HEK293 (cell line): ENCODE results near the gene PREX1.

Experiments used
- CTCF ChIA-PET: fragments of 350-600 bp; formaldehyde crosslinking; extraction: SDS; loops from one replicate; lab custom pipeline; 2021; ENCODE audit warnings: antibody characterized with exemption; lab: Yijun Ruan, JAX
- POLR2A ChIA-PET: fragments of 300-600 bp; formaldehyde crosslinking; extraction: SDS; loops from one replicate; lab custom pipeline; 2020; ENCODE audit warnings: antibody characterized with exemption, inconsistent platforms; lab: Yijun Ruan, JAX
- H3K27ac ChIP-seq: fragments of 200-500 bp; sonication (Bioruptor generic); 2 replicates; pipeline ENCODE4 v1.5.1; 2014; ENCODE audit warnings: low read depth, low read length, control low read depth, inconsistent platforms; ENCODE audit errors: extremely low read depth
- H3K36me3 ChIP-seq, 2 experiments: fragments of 200-500 bp in 1 of 2; sonication (Bioruptor generic) in 1 of 2; 1 replicate in 1 of 2; 2 replicates in 1 of 2; pipeline ENCODE4 v1.5.1; 2014 to 2017; ENCODE audit warnings: inconsistent platforms in 2 of 2, low read length in 2 of 2; ENCODE audit not compliant: control insufficient read depth in 2 of 2, insufficient read depth in 1 of 2
- H3K4me1 ChIP-seq: fragments of 200-500 bp; sonication (Bioruptor generic); 2 replicates; pipeline ENCODE4 v1.5.1; 2014; ENCODE audit warnings: mild to moderate bottlenecking, low read length, inconsistent platforms; ENCODE audit not compliant: control insufficient read depth, insufficient read depth
- H3K4me3 ChIP-seq: 2 replicates; pipeline ENCODE4 v1.5.1; 2011; ENCODE audit warnings: low read depth, mild to moderate bottlenecking, control low read depth, low read length, moderate library complexity
- H3K9me3 ChIP-seq: fragments of 200-500 bp; sonication (Bioruptor generic); 2 replicates; pipeline ENCODE4 v1.5.1; 2014; ENCODE audit warnings: low read depth, low read length, inconsistent platforms; ENCODE audit not compliant: control insufficient read depth, insufficient read depth
- BCL11B ChIP-seq: fragments of 450-650 bp; formaldehyde crosslinking; IDR thresholded peaks from 2 replicates; pipeline ENCODE4 v1.5.1; 2016; ENCODE audit warnings: low read depth, missing biosample characterization, missing genetic modification characterization
- ZBTB20 ChIP-seq: fragments of 450-650 bp; formaldehyde crosslinking; IDR thresholded peaks from 2 replicates; pipeline ENCODE4 v1.5.1; 2016; ENCODE audit warnings: missing biosample characterization, missing genetic modification characterization
- ZBTB8A ChIP-seq: fragments of 450-650 bp; formaldehyde crosslinking; IDR thresholded peaks from 2 replicates; pipeline ENCODE4 v1.5.1; 2016; ENCODE audit warnings: missing biosample characterization, missing genetic modification characterization
- ZIC2 ChIP-seq: fragments of 450-650 bp; formaldehyde crosslinking; IDR thresholded peaks from 2 replicates; pipeline ENCODE4 v1.5.1; 2016; ENCODE audit warnings: missing biosample characterization, missing genetic modification characterization
- ZNF169 ChIP-seq: fragments of 450-650 bp; formaldehyde crosslinking; IDR thresholded peaks from 2 replicates; pipeline ENCODE4 v1.5.1; 2016; ENCODE audit warnings: missing biosample characterization, missing genetic modification characterization
- ZNF24 ChIP-seq: fragments of 450-650 bp; formaldehyde crosslinking; IDR thresholded peaks from 2 replicates; pipeline ENCODE4 v1.5.1; 2016; ENCODE audit warnings: missing biosample characterization, missing genetic modification characterization
- ZNF248 ChIP-seq: fragments of 450-650 bp; formaldehyde crosslinking; IDR thresholded peaks from 2 replicates; pipeline ENCODE4 v1.5.1; 2017; ENCODE audit warnings: missing biosample characterization, missing genetic modification characterization
- ZNF530 ChIP-seq: fragments of 450-650 bp; formaldehyde crosslinking; IDR thresholded peaks from 2 replicates; pipeline ENCODE4 v1.5.1; 2016; ENCODE audit warnings: low read depth, missing biosample characterization, missing genetic modification characterization
- ZNF777 ChIP-seq: fragments of 450-650 bp; formaldehyde crosslinking; IDR thresholded peaks from 2 replicates; pipeline ENCODE4 v1.5.1; 2017; ENCODE audit warnings: missing biosample characterization, missing genetic modification characterization, borderline replicate concordance
- TF ChIP-seq, protein P1 (sequence below): fragments of 450-650 bp; formaldehyde crosslinking; IDR thresholded peaks from 2 replicates; pipeline ENCODE4 v1.5.1; 2016; ENCODE audit warnings: missing biosample characterization, missing genetic modification characterization
- TF ChIP-seq, protein P2 (sequence below): fragments of 450-650 bp; formaldehyde crosslinking; IDR thresholded peaks from 2 replicates; pipeline ENCODE4; 2016; ENCODE audit warnings: missing biosample characterization, missing genetic modification characterization
- TF ChIP-seq, protein P3 (sequence below): fragments of 450-650 bp; formaldehyde crosslinking; conservative IDR thresholded peaks from 2 replicates; pipeline ENCODE4 v1.5.1; 2016; ENCODE audit warnings: low read depth, missing biosample characterization, missing genetic modification characterization

The PREX1 gene

DNA sequence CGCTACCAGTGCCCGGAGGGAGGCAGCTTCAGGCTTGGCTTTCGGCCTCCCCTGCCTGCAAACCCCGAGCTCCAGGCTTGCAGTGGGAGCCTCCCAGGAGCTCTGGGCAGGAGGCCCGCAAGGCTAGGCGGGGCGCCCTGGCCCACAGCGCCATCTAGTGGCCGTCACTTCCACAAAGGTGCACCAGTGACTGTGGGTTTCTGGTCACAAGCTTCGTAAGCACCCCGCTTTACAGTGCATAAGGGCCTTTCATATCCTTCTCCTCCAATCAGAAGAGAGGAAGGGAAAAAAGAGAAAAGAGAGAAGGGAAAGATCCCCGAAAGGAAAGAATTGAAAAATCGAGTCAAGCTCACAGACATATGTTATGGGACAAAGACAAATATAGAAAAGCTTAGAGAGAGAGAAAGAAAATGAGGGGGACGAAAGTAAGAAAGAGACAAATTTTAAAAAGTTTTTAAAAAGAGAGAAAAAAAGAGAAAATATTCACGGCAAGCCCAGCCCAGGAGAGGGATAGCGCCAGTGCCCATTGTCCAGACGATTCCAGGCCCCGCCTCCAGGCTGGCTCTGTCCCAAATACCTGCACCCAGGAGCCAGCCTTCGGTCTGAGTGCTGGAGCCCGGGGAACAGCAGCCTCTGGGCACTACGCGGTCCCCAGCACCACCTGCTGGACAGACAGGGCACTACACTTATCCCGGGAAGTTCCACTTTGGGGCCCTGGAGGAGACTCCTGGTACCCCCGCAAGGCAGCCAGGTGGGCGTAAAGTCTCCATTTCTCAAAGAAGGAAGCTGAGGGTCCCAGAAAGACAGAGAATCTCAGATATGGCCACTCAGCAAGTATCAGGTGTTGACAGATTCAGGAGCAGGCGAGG is 207.1 kb downstream of the PREX1 start (continued):
- TF ChIP-seq ZNF530 (tag by site-specific recombination): no peak

DNA sequence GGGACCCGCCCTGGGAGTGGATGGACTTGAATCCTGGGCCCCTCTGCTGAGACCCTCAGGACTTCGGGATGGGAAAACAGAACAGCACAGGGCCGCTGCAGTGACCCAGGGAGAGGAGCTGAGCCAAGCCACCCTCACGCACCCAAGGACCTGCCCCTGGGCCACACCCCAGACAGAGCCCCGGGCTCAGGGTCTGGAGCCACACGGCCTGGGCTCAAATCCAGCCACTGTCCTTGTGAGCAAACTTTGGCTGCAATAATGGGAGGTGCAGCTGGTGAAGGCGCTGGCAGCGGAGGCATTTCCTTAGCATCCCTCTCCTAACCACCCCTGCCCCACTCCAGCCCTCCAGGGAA is 207.7 kb downstream of the PREX1 start:
- CTCF ChIA-PET: interaction anchor here (0.6 to 3.1 kb wide), 131 partner anchors 9 to 1415 kb away, joined by 3 to 50 read pairs (median 4); partner anchors contain the start of gene NCOA3
- H3K36me3 ChIP-seq: no peaks in the 10 kb centered on the region
- H3K4me3 ChIP-seq: no peak overlapping the region
- no peaks in the 10 kb centered on the region for H3K4me1 ChIP-seq
- H3K27ac ChIP-seq: no peak overlapping the region
- TF ChIP-seq ZBTB20 (peak; percentile 40), ZNF169 (no peak)
- H3K9me3 ChIP-seq: no peaks in the 10 kb centered on the region
- POLR2A ChIA-PET: interaction anchor here (1.0 kb wide), 2 partner anchors 325 to 956 kb away, joined by 3 to 7 read pairs; no protein-coding TSS in a partner anchor

DNA sequence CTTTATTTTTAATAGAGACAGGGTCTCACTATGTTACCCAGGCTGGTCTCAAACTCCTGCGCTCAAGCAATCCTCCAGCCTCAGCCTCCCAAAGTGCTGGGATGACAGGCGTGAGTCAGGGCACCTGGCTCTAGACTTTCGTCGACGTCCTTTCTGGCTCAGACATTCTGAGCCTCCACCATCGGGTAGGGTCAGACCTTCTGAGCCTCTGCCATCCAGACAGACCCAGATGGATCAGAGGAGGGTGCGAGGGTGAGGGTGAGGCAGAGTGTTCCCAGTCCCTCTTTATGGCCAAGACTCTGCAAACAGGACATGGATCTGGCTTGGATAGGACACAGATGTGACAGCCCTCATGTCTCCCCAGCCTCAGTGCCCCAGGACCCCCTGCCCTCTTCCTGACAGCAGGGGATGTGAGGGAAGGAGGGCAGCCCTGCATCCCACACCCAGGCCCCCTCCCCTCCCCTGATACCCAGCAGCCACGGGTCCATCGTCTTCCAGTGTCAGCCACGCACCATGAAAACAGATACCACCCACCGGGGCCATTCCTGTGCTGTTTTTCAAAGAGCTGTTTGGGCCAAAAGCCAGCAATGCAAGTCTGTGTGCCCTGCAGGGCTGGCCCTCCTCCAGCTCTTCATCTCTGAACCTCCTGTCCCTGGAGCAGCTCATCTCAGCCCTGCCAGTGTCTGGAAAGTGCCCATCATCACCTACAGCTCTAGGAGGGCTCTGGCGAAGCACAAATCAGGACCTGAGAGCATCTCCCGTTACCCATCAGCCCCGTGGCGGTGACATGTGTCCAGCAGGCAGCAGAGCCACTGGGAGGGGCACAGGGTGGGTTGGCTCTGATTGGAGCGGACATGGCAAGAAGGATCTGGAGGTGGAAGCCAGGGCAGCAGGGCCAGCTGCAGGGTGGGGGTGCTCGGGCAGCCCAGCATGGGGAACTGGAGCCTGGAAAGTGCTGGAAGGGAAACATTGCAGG is 208.4 kb downstream of the PREX1 start:
- CTCF ChIA-PET: interaction anchor here (0.6 to 3.1 kb wide), 54 partner anchors 11 to 1005 kb away, joined by 3 to 50 read pairs (median 5); no protein-coding TSS in a partner anchor
- H3K4me1 ChIP-seq: no peaks in the 10 kb centered on the region

More for the DNA sequence above, 208.4 kb downstream of the PREX1 start:
- TF ChIP-seq ZNF24 (tag by site-specific recombination) (no peak), BCL11B (tag by site-specific recombination) (no peak), ZNF777 (tag by site-specific recombination) (no peak), ZBTB8A (tag by site-specific recombination) (no peak), ZNF248 (tag by site-specific recombination) (no peak), ZIC2 (tag by site-specific recombination) (peak; percentile 71)
- TF ChIP-seq, protein P1, sequence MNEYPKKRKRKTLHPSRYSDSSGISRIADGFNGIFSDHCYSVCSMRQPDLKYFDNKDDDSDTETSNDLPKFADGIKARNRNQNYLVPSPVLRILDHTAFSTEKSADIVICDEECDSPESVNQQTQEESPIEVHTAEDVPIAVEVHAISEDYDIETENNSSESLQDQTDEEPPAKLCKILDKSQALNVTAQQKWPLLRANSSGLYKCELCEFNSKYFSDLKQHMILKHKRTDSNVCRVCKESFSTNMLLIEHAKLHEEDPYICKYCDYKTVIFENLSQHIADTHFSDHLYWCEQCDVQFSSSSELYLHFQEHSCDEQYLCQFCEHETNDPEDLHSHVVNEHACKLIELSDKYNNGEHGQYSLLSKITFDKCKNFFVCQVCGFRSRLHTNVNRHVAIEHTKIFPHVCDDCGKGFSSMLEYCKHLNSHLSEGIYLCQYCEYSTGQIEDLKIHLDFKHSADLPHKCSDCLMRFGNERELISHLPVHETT (tag by site-specific recombination): no peak
- TF ChIP-seq, protein P2, sequence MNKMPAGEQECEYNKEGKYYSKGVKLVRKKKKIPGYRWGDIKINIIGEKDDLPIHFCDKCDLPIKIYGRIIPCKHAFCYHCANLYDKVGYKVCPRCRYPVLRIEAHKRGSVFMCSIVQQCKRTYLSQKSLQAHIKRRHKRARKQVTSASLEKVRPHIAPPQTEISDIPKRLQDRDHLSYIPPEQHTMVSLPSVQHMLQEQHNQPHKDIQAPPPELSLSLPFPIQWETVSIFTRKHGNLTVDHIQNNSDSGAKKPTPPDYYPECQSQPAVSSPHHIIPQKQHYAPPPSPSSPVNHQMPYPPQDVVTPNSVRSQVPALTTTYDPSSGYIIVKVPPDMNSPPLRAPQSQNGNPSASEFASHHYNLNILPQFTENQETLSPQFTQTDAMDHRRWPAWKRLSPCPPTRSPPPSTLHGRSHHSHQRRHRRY (tag by site-specific recombination): no peak
- TF ChIP-seq, protein P3, sequence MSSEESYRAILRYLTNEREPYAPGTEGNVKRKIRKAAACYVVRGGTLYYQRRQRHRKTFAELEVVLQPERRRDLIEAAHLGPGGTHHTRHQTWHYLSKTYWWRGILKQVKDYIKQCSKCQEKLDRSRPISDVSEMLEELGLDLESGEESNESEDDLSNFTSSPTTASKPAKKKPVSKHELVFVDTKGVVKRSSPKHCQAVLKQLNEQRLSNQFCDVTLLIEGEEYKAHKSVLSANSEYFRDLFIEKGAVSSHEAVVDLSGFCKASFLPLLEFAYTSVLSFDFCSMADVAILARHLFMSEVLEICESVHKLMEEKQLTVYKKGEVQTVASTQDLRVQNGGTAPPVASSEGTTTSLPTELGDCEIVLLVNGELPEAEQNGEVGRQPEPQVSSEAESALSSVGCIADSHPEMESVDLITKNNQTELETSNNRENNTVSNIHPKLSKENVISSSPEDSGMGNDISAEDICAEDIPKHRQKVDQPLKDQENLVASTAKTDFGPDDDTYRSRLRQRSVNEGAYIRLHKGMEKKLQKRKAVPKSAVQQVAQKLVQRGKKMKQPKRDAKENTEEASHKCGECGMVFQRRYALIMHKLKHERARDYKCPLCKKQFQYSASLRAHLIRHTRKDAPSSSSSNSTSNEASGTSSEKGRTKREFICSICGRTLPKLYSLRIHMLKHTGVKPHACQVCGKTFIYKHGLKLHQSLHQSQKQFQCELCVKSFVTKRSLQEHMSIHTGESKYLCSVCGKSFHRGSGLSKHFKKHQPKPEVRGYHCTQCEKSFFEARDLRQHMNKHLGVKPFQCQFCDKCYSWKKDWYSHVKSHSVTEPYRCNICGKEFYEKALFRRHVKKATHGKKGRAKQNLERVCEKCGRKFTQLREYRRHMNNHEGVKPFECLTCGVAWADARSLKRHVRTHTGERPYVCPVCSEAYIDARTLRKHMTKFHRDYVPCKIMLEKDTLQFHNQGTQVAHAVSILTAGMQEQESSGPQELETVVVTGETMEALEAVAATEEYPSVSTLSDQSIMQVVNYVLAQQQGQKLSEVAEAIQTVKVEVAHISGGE (tag by site-specific recombination): no peak
- Histone ChIP-seq H3K36me3 (no peaks in the 10 kb centered on the region), H3K4me3 (no peak overlapping the region), H3K9me3 (no peaks in the 10 kb centered on the region), H3K27ac (no peak overlapping the region)
- POLR2A ChIA-PET: no interaction called here
